Testis (tissue), 3 donors: ENCODE measurements around the gene DDX25. TPM values are rescaled to one million over a fixed set of nuclear protein-coding genes. Genes with fewer than 3 reads are reported as not detected.

ENCODE experiments used
- DNase-seq: peaks from one replicate; pipeline ENCODE4 v3.0.0-alpha.2; 2019
- H3K27ac ChIP-seq, 2 donors: fragments of 200-600 bp; sonication (generic); one replicate each; pipeline ENCODE4 v1.5.1; 2019
- H3K27me3 ChIP-seq: fragments of 200-600 bp; sonication (generic); one replicate; pipeline ENCODE4 v1.5.1; 2019
- H3K36me3 ChIP-seq: fragments of 200-600 bp; sonication (generic); one replicate; pipeline ENCODE4 v1.5.1; 2017; ENCODE audit warnings: low read depth; ENCODE audit errors: missing control alignments
- H3K4me1 ChIP-seq: fragments of 200-600 bp; sonication (generic); one replicate; pipeline ENCODE4 v1.5.1; 2019
- H3K4me3 ChIP-seq, 2 donors: fragments of 200-600 bp; sonication (generic); one replicate each; pipeline ENCODE4 v1.5.1; 2017 to 2019
- H3K9me3 ChIP-seq: fragments of 200-600 bp; sonication (generic); one replicate; pipeline ENCODE4 v1.5.1; 2017
- POLR2A ChIP-seq: fragments of 450-650 bp; IDR thresholded peaks from one replicate; pipeline ENCODE4 v1.6.1; 2017; ENCODE audit warnings: antibody characterized with exemption, mild to moderate bottlenecking, moderate library complexity
- WGBS, 2 donors: methylation state at CpG; one replicate each; pipeline ENCODE4 v1.1.5; 2018; 5-methylcytosine and 5-hydroxymethylcytosine counted together
- intact Hi-C: fragments of 100-400 bp; cut with DNase I; formaldehyde crosslinking; loops from one replicate; pipeline ENCODE4 v1.15.1; 2023; ENCODE audit warnings: low total_unique reads
- polyA plus RNA-seq: library from polyadenylated mRNA; stranded (reverse); fragments of 350-450 nt; fragmentation: Illumina TruSeq; extraction: RNeasy Lipid Tissue Mini Kit (QIAGEN cat#74804); gene quantifications from one replicate; pipeline ENCODE4 v1.2.3, GENCODE V29; 2014; ENCODE audit warnings: low read depth, low replicate concordance; ENCODE audit not compliant: insufficient read depth
- total RNA-seq, 2 donors: library from RNA; depleted of rRNA; stranded (reverse); fragments of >200 nt; gene quantifications; one replicate each; pipeline ENCODE4 v1.2.3, GENCODE V29; 2016
- TF ChIP-seq, protein P1 (sequence below), 3 experiments: fragments of 450-650 bp in 2 of 3; fragments of 200-600 bp in 1 of 3; sonication (generic) in 1 of 3; IDR thresholded peaks; one replicate each; pipeline ENCODE4 v1.5.1; 2016 to 2019; ENCODE audit warnings: antibody characterized with exemption in 3 of 3, mild to moderate bottlenecking in 2 of 3, moderate library complexity in 1 of 3

Gene DDX25
- total and polyA plus RNA-seq, 3 donors from 2014 or later = 46.4 to 257 (median 53.8) TPM

- 95 to 96% methylated on average over 17 to 21 of the region's 21 CpGs for WGBS, 2 donors
- intact Hi-C loops = no loop called here
- no peaks in the 10 kb centered on the region for H3K27me3 ChIP-seq
- H3K27ac ChIP-seq = no peak overlapping the region
- H3K4me3 ChIP-seq = no peak overlapping the region
- no peaks in the 10 kb centered on the region for H3K36me3 ChIP-seq
- H3K9me3 ChIP-seq = no peaks in the 10 kb centered on the region
- peaks cover 5% of the 10 kb centered on the region for H3K4me1 ChIP-seq
- TF ChIP-seq, protein P1, sequence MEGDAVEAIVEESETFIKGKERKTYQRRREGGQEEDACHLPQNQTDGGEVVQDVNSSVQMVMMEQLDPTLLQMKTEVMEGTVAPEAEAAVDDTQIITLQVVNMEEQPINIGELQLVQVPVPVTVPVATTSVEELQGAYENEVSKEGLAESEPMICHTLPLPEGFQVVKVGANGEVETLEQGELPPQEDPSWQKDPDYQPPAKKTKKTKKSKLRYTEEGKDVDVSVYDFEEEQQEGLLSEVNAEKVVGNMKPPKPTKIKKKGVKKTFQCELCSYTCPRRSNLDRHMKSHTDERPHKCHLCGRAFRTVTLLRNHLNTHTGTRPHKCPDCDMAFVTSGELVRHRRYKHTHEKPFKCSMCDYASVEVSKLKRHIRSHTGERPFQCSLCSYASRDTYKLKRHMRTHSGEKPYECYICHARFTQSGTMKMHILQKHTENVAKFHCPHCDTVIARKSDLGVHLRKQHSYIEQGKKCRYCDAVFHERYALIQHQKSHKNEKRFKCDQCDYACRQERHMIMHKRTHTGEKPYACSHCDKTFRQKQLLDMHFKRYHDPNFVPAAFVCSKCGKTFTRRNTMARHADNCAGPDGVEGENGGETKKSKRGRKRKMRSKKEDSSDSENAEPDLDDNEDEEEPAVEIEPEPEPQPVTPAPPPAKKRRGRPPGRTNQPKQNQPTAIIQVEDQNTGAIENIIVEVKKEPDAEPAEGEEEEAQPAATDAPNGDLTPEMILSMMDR (IDR thresholded peaks at IDR 0.05) = no peak
- no peak for TF ChIP-seq POLR2A
- no peak for DNase-seq
Observed at GRCh38 chr11:125954123-125954944, 50.0 kb downstream of the DDX25 start.

DNA sequence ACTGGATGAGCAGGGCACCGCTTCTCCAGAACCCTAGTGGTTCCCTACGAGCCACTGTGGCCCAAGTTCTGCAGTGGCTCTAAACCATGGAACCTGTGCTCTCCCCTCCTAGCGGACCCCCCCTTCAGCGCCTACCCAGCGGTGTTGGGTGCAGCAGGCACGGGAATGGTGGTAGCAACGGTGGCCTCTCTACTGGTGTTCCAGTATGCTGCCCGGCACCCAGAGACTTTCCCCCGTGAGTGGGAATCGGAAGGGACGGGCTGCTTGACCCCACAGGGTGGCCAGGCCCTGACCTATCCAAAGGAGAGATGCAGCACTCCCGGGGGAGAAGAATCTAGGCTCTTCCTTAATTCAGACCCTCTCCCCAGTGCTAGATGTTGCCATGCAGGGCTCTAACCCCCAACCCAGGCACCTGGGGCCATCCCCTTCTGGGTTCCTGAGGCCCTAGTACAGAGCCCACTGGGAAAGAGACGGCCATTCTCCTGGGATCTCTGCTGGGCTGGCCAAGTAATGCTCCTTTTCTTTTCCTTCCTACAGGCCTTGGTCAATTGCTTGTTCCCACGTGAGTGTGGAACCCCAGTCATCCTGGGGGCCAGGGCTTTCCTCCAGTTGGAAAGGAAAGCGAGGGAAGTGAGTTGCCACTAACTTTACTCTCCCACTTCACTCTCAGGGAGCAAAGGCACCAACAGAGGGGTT, 50.8 kb downstream of the DDX25 start:
- TF ChIP-seq POLR2A = no peak
- TF ChIP-seq, protein P1 (IDR thresholded peaks at IDR 0.05) = no peak
- 91 to 94% methylated on average over 8 to 14 of the region's 15 CpGs for WGBS, 2 donors
- Histone ChIP-seq H3K9me3 (no peaks in the 10 kb centered on the region), H3K4me3 (no peak overlapping the region), H3K27me3 (no peaks in the 10 kb centered on the region), H3K27ac (no peak overlapping the region), H3K4me1 (peaks cover 5% of the 10 kb centered on the region), H3K36me3 (no peaks in the 10 kb centered on the region)
- DNase-seq = no peak
- intact Hi-C loops = no loop called here

DNA sequence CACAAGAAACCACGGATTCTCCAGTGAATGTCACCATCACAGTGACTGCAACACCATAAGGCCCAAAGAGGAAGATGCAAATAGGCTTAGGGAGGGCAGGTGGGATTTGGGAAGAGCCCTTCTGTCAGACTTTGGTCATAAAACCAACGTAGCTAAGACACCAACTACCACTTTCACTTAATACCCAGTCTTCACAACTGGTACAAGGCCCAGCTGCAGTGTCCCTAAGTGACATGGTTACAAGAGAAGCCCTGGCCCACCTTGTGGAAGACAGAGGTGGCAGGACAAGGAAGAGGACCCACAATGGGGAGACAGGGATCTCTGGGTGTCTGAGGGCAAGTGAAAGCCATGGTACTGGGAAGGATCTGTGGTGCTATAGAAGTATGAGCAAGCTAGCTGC, 51.5 kb downstream of the DDX25 start:
- Histone ChIP-seq H3K27ac (no peak overlapping the region), H3K4me3 (no peak overlapping the region), H3K36me3 (no peaks in the 10 kb centered on the region), H3K4me1 (peaks cover 1% of the 10 kb centered on the region), H3K27me3 (no peaks in the 10 kb centered on the region), H3K9me3 (no peaks in the 10 kb centered on the region)
- DNase-seq = no peak
- intact Hi-C loops = no loop called here
- TF ChIP-seq, protein P1 (IDR thresholded peaks at IDR 0.05) = no peak
- TF ChIP-seq POLR2A = no peak
- 85 to 91% methylated on average over 2 of the region's 2 CpGs for WGBS, 2 donors

DNA sequence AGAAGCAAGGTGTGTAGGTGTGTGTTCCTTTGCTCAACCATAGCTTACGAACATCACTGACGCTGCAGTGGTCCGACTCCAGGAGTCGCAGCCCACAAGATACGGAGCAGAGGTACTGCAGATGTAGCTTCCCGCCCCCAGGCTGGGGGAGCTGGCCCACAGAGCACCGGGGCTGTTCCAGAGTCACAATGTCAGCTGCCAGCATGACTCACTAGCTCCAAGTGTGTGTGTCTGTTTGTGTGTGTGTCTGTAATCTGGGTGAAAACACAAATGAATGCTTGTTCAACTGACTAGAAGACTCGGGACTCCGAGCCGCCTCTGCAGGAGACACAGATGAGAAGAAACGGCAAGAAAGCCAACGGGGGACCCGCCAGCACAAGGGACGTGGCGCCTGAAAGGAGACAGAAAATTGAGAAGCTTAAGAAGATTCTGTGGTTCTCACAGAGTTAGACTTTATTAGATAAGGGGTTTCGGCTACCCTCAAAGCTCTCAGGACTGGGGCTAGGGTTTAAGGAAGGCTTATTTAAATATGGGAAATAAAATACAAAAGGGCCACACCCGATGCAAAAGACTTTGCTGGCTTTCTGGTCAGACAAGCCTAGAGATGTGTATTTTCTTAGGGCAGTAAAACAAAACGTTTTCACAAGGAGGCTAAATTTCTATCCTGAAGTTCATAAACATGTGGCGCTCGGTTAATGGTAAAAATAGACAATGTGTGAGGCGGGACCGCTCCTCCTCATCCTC, 52.3 kb downstream of the DDX25 start:
- 86 to 90% methylated on average over 22 of the region's 22 CpGs for WGBS, 2 donors
- Histone ChIP-seq H3K4me3 (no peak overlapping the region), H3K4me1 (no peaks in the 10 kb centered on the region), H3K27me3 (no peaks in the 10 kb centered on the region), H3K36me3 (no peaks in the 10 kb centered on the region), H3K9me3 (no peaks in the 10 kb centered on the region), H3K27ac (no peak overlapping the region)
- intact Hi-C loops = no loop called here
- TF ChIP-seq POLR2A = no peak
- TF ChIP-seq, protein P1 (IDR thresholded peaks at IDR 0.05) = no peak
- DNase-seq = no peak
